Parietal lobe (tissue), 1 donor: ENCODE data around the gene PRRG3. TPM values are rescaled to one million over a fixed set of nuclear protein-coding genes. Genes with fewer than 3 reads are reported as not detected.

Experiments
- total RNA-seq: library from RNA; depleted of rRNA; stranded (reverse); fragments of >200 nt; gene quantifications from one replicate; pipeline ENCODE4 v1.2.3, GENCODE V29; 2014

PRRG3 gene
- total RNA-seq, result 15.0 TPM

GRCh38 chrX:151694661-151695582, at the start of gene PRRG3:
PRRG3 (plus strand) TSS chrX:151695458; CDS start chrX:151698815, 3,357 bp downstream.

GRCh38 chrX:151715752-151716151, 20.5 kb downstream of the PRRG3 start, which contains the start of gene FATE1:
FATE1 (plus strand) TSS chrX:151716035; CDS start chrX:151716120, 85 bp downstream.

GRCh38 chrX:151734446-151734845, 39.2 kb downstream of the PRRG3 start, which contains the start of gene CNGA2:
CNGA2 (plus strand) TSS chrX:151734746; CDS start chrX:151738484, 3,738 bp downstream.

Other genes starting within 250 kb of the PRRG3 start
- not detected for gene PASD1, start 131.8 kb upstream of the PRRG3 start, total RNA-seq
- gene FATE1, start 20.6 kb downstream of the PRRG3 start, total RNA-seq, result not detected
- gene CNGA2, start 39.3 kb downstream of the PRRG3 start, total RNA-seq, result not detected
- gene MAGEA4, start 217.4 kb downstream of the PRRG3 start, total RNA-seq, result not detected